CD14-positive monocyte (primary cell): ENCODE measurements around the gene MOXD1. TPM values are rescaled to one million over a fixed set of nuclear protein-coding genes. Genes with fewer than 3 reads are reported as not detected.

ENCODE experiments used
- DNase-seq, 3 donors: peaks; one replicate each; pipeline ENCODE4 v3.0.0-alpha.2; 2011 to 2022
- H2AFZ ChIP-seq: 2 replicates; pipeline ENCODE4 v1.6.0; 2012; ENCODE audit warnings: mild to moderate bottlenecking, low read depth, low read length, inconsistent platforms; ENCODE audit not compliant: insufficient read depth, poor library complexity, severe bottlenecking
- H3K27ac ChIP-seq, 2 donors: 1 replicate in 1 of 2; 2 replicates in 1 of 2; pipeline ENCODE4 v1.5.1; 2012 to 2013; ENCODE audit warnings: low read length in 2 of 2, control low read depth in 1 of 2, inconsistent platforms in 1 of 2, low read depth in 1 of 2, mild to moderate bottlenecking in 1 of 2
- H3K27me3 ChIP-seq, 2 donors: one replicate each; pipeline versions ENCODE4 v1.6.0 to v1.6.1; 2011 to 2013; ENCODE audit warnings: low read length in 2 of 2; ENCODE audit not compliant: control insufficient read depth in 2 of 2, insufficient read depth in 2 of 2
- H3K36me3 ChIP-seq, 2 donors: replicated peaks in 1 of 2; 1 replicate in 1 of 2; 2 replicates in 1 of 2; pipeline versions ENCODE4 v1.5.1 to v1.6.1; 2012 to 2013; ENCODE audit warnings: low read length in 2 of 2, control low read depth in 1 of 2, inconsistent platforms in 1 of 2, mild to moderate bottlenecking in 1 of 2; ENCODE audit not compliant: insufficient read depth in 2 of 2, control insufficient read depth in 1 of 2
- H3K4me1 ChIP-seq, 2 donors: 1 replicate in 1 of 2; 2 replicates in 1 of 2; pipeline versions ENCODE4 v1.5.1 to v1.6.1; 2012 to 2013; ENCODE audit warnings: low read length in 2 of 2, control low read depth in 1 of 2, inconsistent platforms in 1 of 2, mild to moderate bottlenecking in 1 of 2, moderate library complexity in 1 of 2; ENCODE audit not compliant: insufficient read depth in 2 of 2, control insufficient read depth in 1 of 2
- H3K4me2 ChIP-seq: replicated peaks from 2 replicates; pipeline ENCODE3; 2012; ENCODE audit warnings: low read length, moderate library complexity, mild to moderate bottlenecking; ENCODE audit not compliant: poor library complexity, severe bottlenecking; ENCODE audit errors: extremely low read depth
- H3K4me3 ChIP-seq, 3 experiments: fragments of 200-600 bp in 1 of 3; sonication (generic) in 1 of 3; replicated peaks in 1 of 3; 1 replicate in 2 of 3; 2 replicates in 1 of 3; pipeline ENCODE4 v1.5.1; 2011 to 2013; ENCODE audit warnings: low read length in 3 of 3, mild to moderate bottlenecking in 3 of 3, control low read depth in 2 of 3, low read depth in 2 of 3, inconsistent platforms in 1 of 3, moderate library complexity in 1 of 3
- H3K79me2 ChIP-seq: 2 replicates; pipeline ENCODE4 v1.6.0; 2012; ENCODE audit warnings: mild to moderate bottlenecking, control low read depth, inconsistent platforms, low read length, moderate library complexity; ENCODE audit not compliant: insufficient read depth
- H3K9ac ChIP-seq: 2 replicates; pipeline ENCODE4 v1.6.0; 2017; ENCODE audit warnings: low read length, mild to moderate bottlenecking; ENCODE audit not compliant: insufficient read depth, poor library complexity, severe bottlenecking
- H3K9me3 ChIP-seq, 2 donors: replicated peaks in 1 of 2; 1 replicate in 1 of 2; 2 replicates in 1 of 2; pipeline versions ENCODE4 v1.5.1 to v1.6.1; 2012 to 2013; ENCODE audit warnings: low read length in 2 of 2, control low read depth in 1 of 2; ENCODE audit not compliant: control insufficient read depth in 1 of 2, insufficient read depth in 1 of 2
- H4K20me1 ChIP-seq: 2 replicates; pipeline ENCODE4 v1.6.0; 2012; ENCODE audit warnings: mild to moderate bottlenecking, low read length, control low read depth, moderate library complexity; ENCODE audit not compliant: insufficient read depth
- H3K27ac Mint-ChIP-seq, 7 donors: one replicate each; pipeline ENCODE4 v1.8.0; 2020; ENCODE audit warnings: mild to moderate bottlenecking in 7 of 7, mixed read lengths in 7 of 7, moderate library complexity in 6 of 7, inconsistent platforms in 2 of 7
- H3K27me3 Mint-ChIP-seq, 3 donors: one replicate each; pipeline ENCODE4 v1.8.0; 2021 to 2022; ENCODE audit warnings: low read depth in 3 of 3, mild to moderate bottlenecking in 3 of 3, mixed read lengths in 3 of 3, moderate library complexity in 3 of 3, inconsistent platforms in 1 of 3
- H3K36me3 Mint-ChIP-seq, 2 donors: one replicate each; pipeline ENCODE4 v1.8.0; 2020; ENCODE audit warnings: mixed read lengths in 2 of 2, inconsistent platforms in 1 of 2, mild to moderate bottlenecking in 1 of 2
- H3K4me1 Mint-ChIP-seq: one replicate; pipeline ENCODE4 v1.8.0; 2020; ENCODE audit warnings: mild to moderate bottlenecking, mixed read lengths
- H3K4me3 Mint-ChIP-seq, 2 donors: one replicate each; pipeline ENCODE4 v1.8.0; 2020; ENCODE audit warnings: mild to moderate bottlenecking in 2 of 2, mixed read lengths in 2 of 2, moderate library complexity in 1 of 2
- H3K9me3 Mint-ChIP-seq, 7 donors: one replicate each; pipeline ENCODE4 v1.8.0; 2020 to 2022; ENCODE audit warnings: mixed read lengths in 7 of 7, mild to moderate bottlenecking in 6 of 7, moderate library complexity in 6 of 7, inconsistent platforms in 2 of 7
- CTCF ChIP-seq: fragments of 200-600 bp; IDR thresholded peaks from one replicate; pipeline ENCODE4 v1.8.0; 2022; ENCODE audit warnings: antibody characterized with exemption, mild to moderate bottlenecking
- WGBS: methylation state at CpG from one replicate; pipeline ENCODE4 v1.1.5; 2013; ENCODE audit warnings: missing lambda C conversion rate; ENCODE audit not compliant: insufficient coverage; 5-methylcytosine and 5-hydroxymethylcytosine counted together
- intact Hi-C, 2 donors: fragments of 100-400 bp; cut with micrococcal nuclease; formaldehyde crosslinking; loops; one replicate each; pipeline versions ENCODE4 v1.15.0 to v1.15.1; 2023
- polyA plus RNA-seq, 3 donors: library from polyadenylated mRNA; depleted of rRNA in 1 of 3; unstranded in 2 of 3; stranded (reverse) in 1 of 3; fragments of 300-500 nt in 2 of 3; fragments of >200 nt in 1 of 3; fragmentation: Illumina TruSeq in 2 of 3; gene quantifications; 1 replicate in 2 of 3; 2 replicates in 1 of 3; pipeline ENCODE4 v1.2.3, GENCODE V29; 2012 to 2021

Gene MOXD1
- polyA plus RNA-seq, 3 donors = not detected

- no CpG with 5 or more reads among the region's 2 CpGs for WGBS
- peaks cover 0 to 3% of the 10 kb centered on the region in 2 donors for H3K9me3 ChIP-seq
- H3K27me3 ChIP-seq = no peaks in the 10 kb centered on the region
- H3K4me2 ChIP-seq = no peak overlapping the region
- Mint-ChIP-seq H3K4me3 (no peak overlapping the region), H3K9me3 (peaks cover 0 to 5% (median 0%) of the 10 kb centered on the region in 7 donors), H3K4me1 (peaks cover 4% of the 10 kb centered on the region), H3K27ac (no peak overlapping the region), H3K27me3 (no peaks in the 10 kb centered on the region), H3K36me3 (no peaks in the 10 kb centered on the region)
- H2AFZ ChIP-seq = no peak overlapping the region
- peaks cover 2 to 4% of the 10 kb centered on the region in 2 donors for H3K4me1 ChIP-seq
- no peak for TF ChIP-seq CTCF
- H3K4me3 ChIP-seq = no peak overlapping the region
- H3K9ac ChIP-seq = no peak overlapping the region
- no peaks in the 10 kb centered on the region for H4K20me1 ChIP-seq
- no peak for DNase-seq
- no peaks in the 10 kb centered on the region for H3K36me3 ChIP-seq
- no peak overlapping the region for H3K27ac ChIP-seq
- intact Hi-C loops = no loop called here
- no peaks in the 10 kb centered on the region for H3K79me2 ChIP-seq
Observed at GRCh38 chr6:132359886-132360285, 41.4 kb downstream of the MOXD1 start.

DNA sequence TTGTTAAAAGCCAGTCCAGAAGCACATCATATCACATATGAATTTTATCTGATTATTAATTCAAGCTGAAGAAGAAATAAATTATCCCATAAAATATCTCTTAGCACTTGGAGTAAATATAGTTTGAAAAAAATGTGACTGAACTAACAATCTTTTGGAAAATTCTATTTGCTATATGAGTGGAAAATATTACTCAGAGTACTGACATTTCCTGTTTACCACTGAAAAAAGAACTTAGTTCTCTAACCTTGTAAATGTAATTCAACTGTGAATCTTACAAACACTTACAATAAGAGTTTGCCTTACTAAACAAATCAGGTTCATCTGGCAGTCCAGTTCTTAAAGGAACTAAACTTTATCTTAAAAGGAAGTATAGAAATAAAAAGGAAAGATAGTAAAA is 44.2 kb downstream of the MOXD1 start:
- no peak for DNase-seq
- Histone ChIP-seq H3K4me3 (no peak overlapping the region), H3K27me3 (no peaks in the 10 kb centered on the region), H3K9me3 (peaks cover 0 to 7% of the 10 kb centered on the region in 2 donors), H3K4me1 (peaks cover 7 to 8% of the 10 kb centered on the region in 2 donors), H3K36me3 (no peaks in the 10 kb centered on the region), H3K4me2 (no peak overlapping the region), H3K9ac (no peak overlapping the region), H3K27ac (no peak overlapping the region), H4K20me1 (no peaks in the 10 kb centered on the region), H3K79me2 (no peaks in the 10 kb centered on the region), H2AFZ (no peak overlapping the region)
- H3K4me1 Mint-ChIP-seq = peaks cover 10% of the 10 kb centered on the region
- H3K27ac Mint-ChIP-seq = no peak overlapping the region
- intact Hi-C loops = no loop called here
- H3K36me3 Mint-ChIP-seq = no peaks in the 10 kb centered on the region
- peaks cover 0 to 11% (median 2%) of the 10 kb centered on the region in 7 donors for H3K9me3 Mint-ChIP-seq
- H3K27me3 Mint-ChIP-seq = peaks cover 0 to under 1% (median 0%) of the 10 kb centered on the region in 3 donors
- no peak overlapping the region for H3K4me3 Mint-ChIP-seq
- no peak for TF ChIP-seq CTCF
